NCI-H146 (cell line): ENCODE results near the gene PANK4.
"Not testable (repeated sequence)": the region's sequence is repeated elsewhere in the genome, so short reads cannot be mapped to it uniquely, and the experiment has no call there.

Experiments used
- DNase-seq: peaks from one replicate; lab custom pipeline; 2025; lab: John Stamatoyannopoulos, UW

Gene PANK4

GRCh38 chr1:2525920-2526823 lies at the start of gene PANK4:
PANK4 (minus strand) TSS chr1:2526596; CDS start chr1:2526587, 9 bp downstream.
- DNase-seq: peak; percentile 89

- no peak for DNase-seq
Observed at GRCh38 chr1:2574350-2574749, 48.0 kb upstream of the PANK4 start.

- no peak for DNase-seq
Observed at GRCh38 chr1:2573250-2573920, 47.0 kb upstream of the PANK4 start.

- no peak for DNase-seq
Observed at GRCh38 chr1:2571348-2571747, 45.0 kb upstream of the PANK4 start.

GRCh38 chr1:2570332-2570731 lies 43.9 kb upstream of the PANK4 start:
- DNase-seq: no peak

- not testable (repeated sequence) for DNase-seq
Observed at GRCh38 chr1:2569703-2570102, 43.3 kb upstream of the PANK4 start.

- DNase-seq: no peak
Observed at GRCh38 chr1:2569060-2569459, 42.7 kb upstream of the PANK4 start.

- not testable (repeated sequence) for DNase-seq
Observed at GRCh38 chr1:2568187-2568816, 41.9 kb upstream of the PANK4 start.

- no peak for DNase-seq
Observed at GRCh38 chr1:2567083-2567679, 40.8 kb upstream of the PANK4 start.

- DNase-seq: no peak
Observed at GRCh38 chr1:2566101-2567045, 40.0 kb upstream of the PANK4 start.

GRCh38 chr1:2564815-2565374 lies 38.5 kb upstream of the PANK4 start:
- DNase-seq: peak; percentile 73

- no peak for DNase-seq
Observed at GRCh38 chr1:2564006-2564814, 37.8 kb upstream of the PANK4 start.

GRCh38 chr1:2563205-2563604 lies 36.8 kb upstream of the PANK4 start:
- no peak for DNase-seq

GRCh38 chr1:2561898-2562895 lies 35.8 kb upstream of the PANK4 start:
- DNase-seq: no peak

- DNase-seq: peak; percentile 41
Observed at GRCh38 chr1:2561446-2561845, 35.0 kb upstream of the PANK4 start.

- no peak for DNase-seq
Observed at GRCh38 chr1:2560299-2561073, 34.1 kb upstream of the PANK4 start.

- DNase-seq: no peak
Observed at GRCh38 chr1:2559509-2560298, 33.3 kb upstream of the PANK4 start.
